ENCODE data around the gene SLX4IP.

SLX4IP gene

DNA sequence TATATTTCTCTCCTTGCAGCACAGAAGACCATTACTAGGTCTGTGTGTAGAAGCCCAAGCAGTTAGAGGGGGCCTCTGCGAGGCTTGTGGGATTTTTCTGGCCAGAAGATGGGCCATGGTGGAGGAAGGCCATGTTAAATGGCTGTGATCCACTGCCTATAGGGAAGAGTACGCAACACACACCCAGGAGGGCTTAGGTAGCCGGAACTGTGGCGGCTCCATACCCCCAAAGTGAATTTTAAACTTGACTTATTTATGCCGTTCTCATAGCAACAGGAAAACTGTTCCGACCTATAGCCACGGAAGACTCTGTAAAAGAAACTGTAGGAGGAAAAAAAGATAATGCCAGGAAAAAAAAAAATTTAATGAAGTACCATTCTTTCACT lies 69.5 kb downstream of the SLX4IP start:
- TF ChIP-seq, protein P1, sequence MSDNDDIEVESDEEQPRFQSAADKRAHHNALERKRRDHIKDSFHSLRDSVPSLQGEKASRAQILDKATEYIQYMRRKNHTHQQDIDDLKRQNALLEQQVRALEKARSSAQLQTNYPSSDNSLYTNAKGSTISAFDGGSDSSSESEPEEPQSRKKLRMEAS (IDR thresholded peaks at IDR 0.05; ENCODE audit: low read depth, low read length), result no peak
- TF ChIP-seq CTCF (IDR thresholded peaks at IDR 0.05; ENCODE audit: low read depth, low read length) (no peak), MYC (IDR thresholded peaks at IDR 0.05; ENCODE audit: low read depth, low read length) (no peak), POLR2A (IDR thresholded peaks at IDR 0.05; ENCODE audit: extremely low read depth, insufficient read length) (no peak)
- no peak for DNase-seq (ENCODE audit: low read depth)
- H3K4me3 ChIP-seq (ENCODE audit: low read depth, low read length), result peak overlapping the region; percentile 44

- H3K4me3 ChIP-seq (ENCODE audit: low read depth, low read length), result peak overlapping the region; percentile 44
- TF ChIP-seq MYC (IDR thresholded peaks at IDR 0.05; ENCODE audit: low read depth, low read length), result peak; percentile 65
- TF ChIP-seq, protein P1 (IDR thresholded peaks at IDR 0.05; ENCODE audit: low read depth, low read length), result no peak; the same call in none of the 2 replicates
- no peak for TF ChIP-seq POLR2A (IDR thresholded peaks at IDR 0.05; ENCODE audit: extremely low read depth, insufficient read length)
- no peak for TF ChIP-seq CTCF (IDR thresholded peaks at IDR 0.05; ENCODE audit: low read depth, low read length)
- peak; percentile 96 for DNase-seq (ENCODE audit: low read depth)
Observed at GRCh38 chr20:10504994-10505730, 70.1 kb downstream of the SLX4IP start.

DNA sequence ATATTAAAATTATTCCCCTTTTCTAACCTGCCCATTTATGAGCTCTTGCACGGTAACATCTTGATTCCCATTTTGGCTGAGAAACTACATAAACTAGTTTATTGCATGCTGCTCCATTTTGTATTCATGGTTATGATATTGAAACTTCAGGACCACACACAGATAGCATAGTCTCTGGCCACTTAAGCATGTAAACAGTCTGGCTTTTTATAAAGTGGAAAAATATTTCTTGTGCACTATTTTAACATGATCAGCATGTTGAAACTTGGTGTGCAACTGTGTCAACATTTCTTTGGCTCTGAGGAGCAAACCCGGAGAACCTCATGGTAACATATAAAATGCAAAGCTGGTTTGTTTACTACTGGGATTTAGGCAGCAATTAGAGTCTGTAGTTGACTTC lies 70.7 kb downstream of the SLX4IP start:
- peak overlapping the region; percentile 33 for H3K4me3 ChIP-seq (ENCODE audit: low read depth, low read length)
- TF ChIP-seq POLR2A (IDR thresholded peaks at IDR 0.05; ENCODE audit: extremely low read depth, insufficient read length), result no peak
- no peak for TF ChIP-seq CTCF (IDR thresholded peaks at IDR 0.05; ENCODE audit: low read depth, low read length)
- TF ChIP-seq MYC (IDR thresholded peaks at IDR 0.05; ENCODE audit: low read depth, low read length), result no peak
- TF ChIP-seq, protein P1 (IDR thresholded peaks at IDR 0.05; ENCODE audit: low read depth, low read length), result no peak
- no peak for DNase-seq (ENCODE audit: low read depth)

GRCh38 chr20:10507052-10507451 lies 71.9 kb downstream of the SLX4IP start:
- peak; percentile 40 for TF ChIP-seq POLR2A (IDR thresholded peaks at IDR 0.05; ENCODE audit: extremely low read depth, insufficient read length)
- TF ChIP-seq, protein P1 (IDR thresholded peaks at IDR 0.05; ENCODE audit: low read depth, low read length), result no peak
- peak; percentile 72 for DNase-seq (ENCODE audit: low read depth)
- no peak overlapping the region for H3K4me3 ChIP-seq (ENCODE audit: low read depth, low read length)

DNA sequence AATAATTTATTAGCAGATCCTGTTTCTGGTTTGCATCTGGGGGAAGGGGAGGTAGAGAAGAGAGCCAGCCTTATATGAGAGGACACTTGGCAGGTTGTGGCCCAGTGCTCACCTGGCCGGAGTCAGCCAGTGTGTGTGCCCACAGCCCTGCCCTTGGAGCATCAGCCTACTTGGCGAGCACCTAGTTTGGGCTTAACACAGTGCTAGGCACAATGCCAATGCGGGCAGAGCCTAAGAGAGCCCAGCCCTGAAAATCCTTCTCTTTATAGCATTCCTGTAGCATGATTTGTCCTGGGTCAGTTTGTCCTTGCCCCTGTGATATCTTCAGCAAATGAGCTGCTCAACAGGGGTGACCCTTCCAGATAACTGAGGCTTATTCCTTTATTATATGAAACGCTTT lies 73.0 kb downstream of the SLX4IP start:
- TF ChIP-seq POLR2A (IDR thresholded peaks at IDR 0.05; ENCODE audit: extremely low read depth, insufficient read length) (no peak), CTCF (IDR thresholded peaks at IDR 0.05; ENCODE audit: low read depth, low read length) (no peak), MYC (IDR thresholded peaks at IDR 0.05; ENCODE audit: low read depth, low read length) (no peak)
- TF ChIP-seq, protein P1 (IDR thresholded peaks at IDR 0.05; ENCODE audit: low read depth, low read length), result no peak
- no peak for DNase-seq (ENCODE audit: low read depth)
- no peak overlapping the region for H3K4me3 ChIP-seq (ENCODE audit: low read depth, low read length)

GRCh38 chr20:10508468-10509251 lies 73.6 kb downstream of the SLX4IP start:
- peak; percentile 51 for DNase-seq (ENCODE audit: low read depth)
- no peak for TF ChIP-seq MYC (IDR thresholded peaks at IDR 0.05; ENCODE audit: low read depth, low read length)
- no peak overlapping the region for H3K4me3 ChIP-seq (ENCODE audit: low read depth, low read length)
